Activated T-cell treated with anti-CD3 and anti-CD28 coated beads, Interleukin-2, amount 50 U/mL, for 1 hour (primary cell): ENCODE results near the gene B9D2.
"Not testable (repeated sequence)": the region's sequence is repeated elsewhere in the genome, so short reads cannot be mapped to it uniquely, and the experiment has no call there.

Experiments
- DNase-seq: peaks from one replicate; pipeline ENCODE4 v3.0.0-alpha.2; 2020

Gene B9D2

DNA sequence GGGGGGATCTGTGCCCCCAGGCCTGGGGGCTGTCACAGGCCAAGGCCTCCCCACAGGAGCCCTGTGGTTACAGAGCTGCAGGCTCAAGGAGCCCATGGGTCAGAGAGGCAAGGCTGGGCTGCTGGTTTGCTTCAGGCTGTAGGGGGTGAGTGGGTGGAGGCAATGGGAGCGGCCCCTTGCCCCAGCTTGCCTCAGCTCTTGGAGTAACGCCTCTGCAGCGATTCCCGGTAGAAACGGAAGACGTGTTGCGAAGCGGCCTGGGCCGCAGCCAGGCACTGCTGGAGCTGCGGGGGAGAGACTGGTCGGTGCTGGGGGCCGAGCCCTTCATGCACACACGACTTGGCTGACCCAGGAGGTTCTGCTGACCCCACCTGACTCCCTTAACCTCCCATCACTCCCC is 22.5 kb upstream of the B9D2 start:
- no peak for DNase-seq

DNA sequence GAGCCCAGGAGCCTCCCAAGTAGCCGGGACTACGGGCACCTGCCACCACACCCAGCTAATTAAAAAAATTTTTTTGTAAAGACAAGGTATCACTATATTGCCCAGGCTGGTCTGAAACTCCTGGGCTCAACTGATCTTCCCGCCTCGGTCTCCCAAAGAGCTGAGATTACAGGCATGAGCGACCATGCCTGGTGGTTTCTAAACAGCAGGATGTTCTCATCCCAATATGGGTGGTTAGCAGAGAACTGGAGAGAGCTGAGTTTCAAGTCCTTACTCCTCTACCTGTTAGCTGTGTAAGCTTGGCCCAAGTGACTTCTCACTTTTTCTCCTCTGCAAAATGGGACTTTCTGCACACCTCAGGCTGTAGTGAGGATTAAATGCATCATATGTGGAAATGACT is 20.4 kb upstream of the B9D2 start:
- no peak for DNase-seq

DNA sequence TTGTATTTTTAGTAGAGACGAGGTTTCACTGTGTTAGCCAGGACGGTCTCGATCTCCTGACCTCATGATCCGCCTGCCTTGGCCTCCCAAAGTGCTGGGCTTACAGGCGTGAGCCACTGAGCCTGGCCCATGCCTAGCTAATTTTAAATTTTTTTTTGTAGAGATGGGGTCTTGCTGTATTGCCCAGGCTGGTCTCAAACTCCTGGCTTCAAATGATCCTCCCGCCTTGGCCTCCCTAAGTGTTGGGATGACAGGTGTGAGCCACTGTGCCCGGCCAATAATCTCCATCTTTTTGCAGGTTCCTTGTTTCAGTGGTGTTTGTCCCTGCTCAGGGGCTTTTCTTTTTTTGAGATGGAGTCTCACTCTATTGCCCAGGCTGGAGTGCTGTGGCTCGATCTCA is 17.6 kb upstream of the B9D2 start:
- DNase-seq: not testable (repeated sequence)

DNA sequence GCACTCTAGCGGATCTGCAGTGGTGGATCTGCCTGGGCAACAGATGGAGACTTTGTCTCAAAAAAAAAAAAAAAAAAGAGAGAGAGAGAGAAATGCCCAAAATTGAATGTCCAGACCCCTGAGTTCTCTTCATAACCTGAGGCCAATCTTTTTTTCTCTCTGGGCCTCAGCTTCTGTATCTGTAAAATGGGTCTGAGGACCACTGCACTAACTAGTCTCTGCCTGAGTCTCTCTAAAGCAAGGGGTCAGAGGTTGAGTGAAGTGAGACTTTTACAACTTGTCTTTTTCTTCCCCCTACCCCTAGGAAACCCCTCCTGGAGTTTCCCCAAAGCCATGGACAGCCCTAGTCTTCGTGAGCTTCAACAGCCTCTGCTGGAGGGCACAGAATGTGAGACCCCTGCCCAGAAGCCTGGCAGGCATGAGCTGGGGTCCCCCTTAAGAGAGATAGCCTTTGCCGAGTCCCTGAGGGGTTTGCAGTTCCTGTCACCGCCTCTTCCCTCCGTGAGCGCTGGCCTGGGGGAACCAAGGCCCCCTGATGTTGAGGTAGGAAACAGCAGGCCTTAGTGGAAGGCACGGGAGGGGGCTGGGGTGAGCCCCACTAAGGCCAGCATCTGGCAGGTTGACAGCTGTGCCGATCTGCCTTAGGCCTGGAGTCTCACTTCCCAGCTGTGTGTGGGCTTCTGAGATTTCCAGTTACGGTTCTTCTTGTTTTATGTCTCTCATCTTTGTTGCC is 14.2 kb upstream of the B9D2 start:
- no peak for DNase-seq

DNA sequence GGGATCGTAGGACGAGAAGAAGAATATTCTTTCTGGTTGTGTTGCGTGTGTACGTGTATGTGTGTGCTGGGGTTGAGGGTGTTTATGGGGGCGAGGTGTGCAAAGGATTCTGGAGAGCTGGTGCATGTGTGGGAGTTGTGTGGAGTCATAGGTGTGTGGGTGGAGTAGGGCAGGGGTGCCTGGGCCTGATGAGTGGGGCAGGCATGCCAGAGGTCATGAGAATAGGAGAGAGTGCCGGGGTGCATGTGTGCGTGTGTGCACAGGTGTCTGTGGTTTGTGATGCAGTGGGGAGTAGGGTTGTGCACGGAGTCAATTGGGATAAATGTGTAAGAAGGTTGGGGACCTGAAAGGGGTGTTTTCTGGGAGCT is 13.0 kb upstream of the B9D2 start:
- DNase-seq: no peak

- DNase-seq: peak; percentile 42
Measured at GRCh38 chr19:41376241-41376997, 12.5 kb upstream of the B9D2 start, which contains the start of gene TMEM91. TSS of gene TMEM91 (plus strand) at chr19:41376533. CDS start at chr19:41378310, 1,777 bp downstream.

DNA sequence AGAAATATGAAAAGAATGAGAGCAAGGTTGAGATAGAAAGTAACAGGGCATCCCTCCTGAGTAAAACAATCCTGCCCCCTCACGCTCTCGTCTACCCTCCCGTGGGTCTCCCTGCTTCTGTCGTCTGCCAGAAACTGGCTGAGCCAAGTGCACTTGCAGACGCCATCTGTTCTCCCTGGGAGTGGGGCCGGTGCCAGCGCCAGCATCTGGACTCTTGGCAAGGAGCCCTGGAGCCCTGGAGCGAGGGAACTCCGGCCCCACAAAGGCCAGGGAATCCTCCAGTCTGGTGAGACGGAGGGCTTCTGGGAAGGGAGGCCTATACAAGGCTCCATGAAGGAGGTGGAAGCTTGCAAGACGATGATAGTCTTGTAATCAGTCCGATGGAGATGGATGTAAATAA is 10.0 kb upstream of the B9D2 start:
- no peak for DNase-seq

- DNase-seq: no peak
Measured at GRCh38 chr19:41372501-41372900, 8.6 kb upstream of the B9D2 start.

GRCh38 chr19:41371541-41371940 is 7.6 kb upstream of the B9D2 start:
- DNase-seq: no peak

GRCh38 chr19:41371119-41371518 is 7.2 kb upstream of the B9D2 start:
- DNase-seq: not testable (repeated sequence)

GRCh38 chr19:41369769-41370168 is 5.8 kb upstream of the B9D2 start:
- no peak for DNase-seq

GRCh38 chr19:41367848-41368301 is 3.9 kb upstream of the B9D2 start:
- no peak for DNase-seq

DNA sequence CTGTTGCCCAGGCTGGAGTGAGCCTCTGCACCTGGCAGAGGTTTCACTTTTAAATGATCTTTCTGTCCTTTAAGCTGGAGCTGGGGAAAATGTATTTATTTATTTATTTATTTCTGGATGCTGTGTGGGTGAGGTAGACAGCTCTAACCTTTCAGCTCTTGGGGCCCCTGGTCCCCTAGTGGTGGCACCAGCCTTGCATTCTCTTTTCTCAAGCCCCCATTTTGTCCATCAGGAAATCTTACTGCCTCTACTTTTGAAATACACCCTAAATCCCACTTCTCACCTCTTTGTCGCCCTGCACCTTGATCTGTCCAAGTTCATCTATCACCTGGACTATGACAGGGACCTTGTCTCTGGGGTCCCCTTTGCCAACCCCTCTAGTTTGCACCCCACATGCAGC is 2.1 kb upstream of the B9D2 start:
- no peak for DNase-seq

DNA sequence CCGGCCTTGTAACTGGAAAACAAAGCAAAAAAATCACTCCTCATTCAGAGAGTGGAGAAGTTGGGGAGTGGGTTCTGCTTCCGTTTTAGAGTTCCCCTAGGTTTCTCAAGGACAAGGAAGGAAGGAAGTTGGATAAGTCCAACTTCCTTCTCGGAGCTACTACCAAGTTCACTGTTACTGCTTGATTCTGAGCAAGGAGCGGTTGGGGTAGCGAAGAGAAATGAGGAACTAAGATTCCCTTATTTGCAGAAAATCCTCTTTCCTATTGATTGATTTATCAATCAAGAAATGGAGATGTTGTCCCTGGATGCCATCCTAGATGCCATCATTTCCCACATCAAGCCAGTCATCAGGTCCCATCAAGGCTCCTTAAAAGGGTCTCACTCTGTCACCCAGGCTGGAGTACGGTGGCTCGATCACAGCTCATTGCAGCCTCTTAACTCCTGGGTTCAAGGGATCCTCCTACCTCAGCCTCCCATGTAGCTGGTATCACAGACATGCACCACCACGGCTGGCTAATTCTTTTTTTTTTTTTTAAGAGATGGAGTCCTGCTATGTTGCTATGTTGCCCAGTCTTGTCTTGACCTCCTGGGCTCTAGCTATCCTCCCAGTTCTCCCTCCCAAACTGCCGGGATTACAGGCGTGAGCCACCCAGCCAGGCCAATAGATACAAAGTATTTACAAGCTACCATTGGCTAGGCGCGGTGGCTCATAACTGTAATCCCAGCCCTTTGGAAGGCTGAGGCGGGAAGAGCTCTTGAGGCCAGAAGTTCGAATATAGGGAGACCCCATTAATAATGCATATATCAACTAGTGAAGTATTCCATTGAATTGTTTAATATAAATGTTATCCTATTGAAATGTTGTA is 809 bp upstream of the B9D2 start:
- DNase-seq: no peak

DNA sequence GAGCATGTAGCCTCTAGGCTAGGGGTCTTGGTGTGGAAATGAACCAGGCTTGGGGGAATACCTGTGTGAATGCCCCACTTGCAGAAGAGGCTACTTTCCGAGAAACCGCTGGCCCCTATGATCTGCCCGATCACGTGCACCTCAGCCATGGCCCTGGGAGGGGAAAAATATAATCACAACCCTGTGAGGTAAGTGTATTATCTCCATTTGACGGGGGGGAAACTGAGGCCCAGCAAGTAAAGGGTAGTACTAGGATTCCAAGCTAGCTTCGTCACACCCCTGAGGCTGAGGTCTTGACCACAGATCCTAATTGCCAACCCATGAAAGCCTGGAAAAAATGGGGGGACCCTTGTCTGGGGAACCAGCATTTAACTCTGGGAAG is 587 bp downstream of the B9D2 start:
- DNase-seq: no peak

- DNase-seq: no peak
Measured at GRCh38 chr19:41362143-41362847, 1.7 kb downstream of the B9D2 start.

DNA sequence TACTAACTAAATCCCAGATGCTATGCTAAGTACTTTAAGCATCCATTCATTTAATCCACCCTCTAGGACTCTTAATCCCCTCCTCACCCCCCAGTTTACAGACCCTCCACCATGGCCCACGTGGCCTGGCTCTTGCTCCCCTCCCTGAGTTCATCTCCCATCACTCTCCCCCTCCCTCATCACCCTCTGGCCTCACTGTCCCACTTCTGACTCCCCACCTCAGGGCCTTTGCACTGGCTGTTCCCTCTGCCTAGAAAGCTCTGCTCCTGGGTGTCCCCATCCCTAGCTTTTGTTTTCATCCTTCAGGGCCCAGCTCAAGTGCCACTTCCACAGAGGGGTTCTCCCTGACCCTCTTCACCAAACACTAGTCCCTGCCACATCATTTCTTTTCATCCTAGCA is 4.2 kb downstream of the B9D2 start:
- DNase-seq: no peak

DNA sequence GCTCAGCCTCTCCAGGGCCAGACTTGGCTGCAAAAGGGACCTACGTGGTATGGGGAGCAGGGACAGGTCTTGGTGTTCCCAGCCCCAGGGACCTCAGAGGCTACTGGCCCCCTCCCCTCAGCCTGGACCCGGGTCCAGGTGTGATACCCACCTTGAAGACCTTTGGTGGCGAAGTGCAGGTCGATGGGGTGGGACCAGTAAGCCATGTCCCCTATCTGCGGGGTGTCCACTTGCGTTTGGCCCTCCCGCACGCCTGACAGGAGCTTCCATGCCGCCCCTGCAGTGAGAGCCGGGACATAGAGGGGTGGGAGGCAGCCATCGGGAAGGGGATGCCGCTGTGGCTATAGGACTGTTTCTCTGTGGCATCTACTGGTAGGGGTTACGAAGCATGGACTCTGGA is 6.2 kb downstream of the B9D2 start:
- no peak for DNase-seq

DNA sequence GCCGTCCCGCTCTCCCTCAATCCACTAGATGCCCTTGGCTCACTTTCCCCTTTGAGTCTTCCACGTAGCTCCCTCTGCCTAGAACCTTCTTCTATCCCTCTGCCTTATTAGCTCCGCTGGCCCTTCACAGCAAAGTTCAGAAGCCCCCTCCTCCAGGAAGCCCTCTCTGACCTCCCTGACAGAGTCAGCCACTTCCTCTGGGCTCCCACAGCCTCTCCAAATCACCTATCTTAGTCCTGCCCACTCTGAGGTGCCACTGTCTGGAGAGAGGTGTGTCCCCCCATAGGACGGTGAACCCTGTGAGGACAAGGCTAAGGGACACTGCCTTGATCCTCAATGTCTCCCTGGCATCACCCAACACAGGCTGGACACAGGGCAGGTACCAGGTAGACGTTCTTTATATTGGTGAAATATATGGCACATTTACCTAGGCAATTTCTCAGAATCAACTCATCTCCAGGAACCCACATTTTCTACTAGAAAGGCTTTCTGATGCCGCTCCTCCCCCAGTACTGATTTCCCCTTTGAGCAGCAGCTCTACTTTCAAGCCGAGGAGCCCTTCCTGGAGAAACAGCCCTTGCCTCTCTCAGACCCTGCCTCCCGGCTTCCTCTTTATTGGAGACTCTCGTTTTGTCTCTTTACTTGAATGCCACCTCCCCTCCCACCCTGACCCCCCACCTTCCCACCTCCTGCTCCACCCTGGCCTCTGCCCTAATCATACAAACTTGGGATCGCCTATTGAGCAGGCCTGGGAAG is 6.8 kb downstream of the B9D2 start:
- no peak for DNase-seq

DNA sequence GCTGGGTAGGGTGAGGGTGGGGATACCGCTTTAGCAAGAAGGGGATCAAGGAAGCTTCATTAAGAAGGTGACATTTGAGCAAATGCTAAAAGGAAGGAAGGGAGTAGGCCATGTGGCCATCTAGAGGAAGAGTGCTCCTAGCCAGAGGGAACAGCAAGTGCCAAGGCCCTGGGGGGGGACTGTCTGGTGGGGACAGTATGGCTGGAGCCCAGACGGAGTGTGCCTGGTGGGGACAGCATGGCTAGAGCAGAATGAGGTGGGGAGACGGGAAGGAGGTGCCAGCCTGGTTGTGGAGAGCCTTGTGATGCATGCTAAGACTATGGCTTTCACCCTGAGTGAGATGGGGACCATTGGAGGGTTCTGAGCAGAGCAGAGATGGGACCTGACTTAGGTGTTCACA is 8.1 kb downstream of the B9D2 start:
- no peak for DNase-seq

DNA sequence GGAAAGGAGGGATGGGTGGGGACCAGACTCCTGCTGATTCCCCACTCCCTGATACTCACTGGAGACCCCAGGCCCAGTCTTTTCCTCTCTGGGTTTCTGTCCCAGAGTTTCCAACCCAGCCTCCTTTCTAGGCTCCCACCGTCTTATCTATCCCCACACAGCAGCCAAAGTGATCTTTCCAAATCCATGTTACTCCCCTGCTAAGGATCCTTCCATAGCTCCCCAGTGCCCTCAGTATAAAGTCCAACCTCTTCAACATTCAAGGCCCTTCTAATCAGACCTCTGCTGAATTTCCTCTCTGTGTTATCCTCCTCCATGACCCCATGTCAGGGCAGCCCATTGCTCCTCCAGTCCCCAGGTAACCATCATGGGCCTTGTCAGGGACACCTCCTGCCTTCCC is 8.9 kb downstream of the B9D2 start:
- no peak for DNase-seq

GRCh38 chr19:41354343-41354953 is 9.5 kb downstream of the B9D2 start:
- DNase-seq: no peak
